Measurements from ENCODE around the gene MCC. TPM values are rescaled to one million over a fixed set of nuclear protein-coding genes. Genes with fewer than 3 reads are reported as not detected.

The MCC gene
- total RNA-seq, 1 experiment from 2014 or later, result 7.1 TPM

DNA sequence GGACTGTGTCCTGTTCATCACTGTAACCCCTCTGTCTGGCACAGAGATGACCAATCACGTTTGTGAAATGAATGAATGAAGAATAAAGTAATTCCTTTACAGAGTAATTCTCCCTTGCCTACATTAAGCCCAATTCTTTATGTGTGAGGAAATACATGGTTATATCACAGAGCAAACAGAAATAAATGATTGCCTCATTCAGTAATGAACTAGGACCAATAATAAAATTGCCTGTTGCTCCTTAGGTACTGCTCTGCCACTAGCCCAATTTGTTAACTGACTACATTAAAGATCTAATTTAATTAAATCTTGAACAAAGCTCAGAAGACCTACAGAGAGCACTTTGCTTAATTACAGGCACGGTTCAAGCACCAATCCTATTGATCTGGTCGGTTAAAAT is 389.9 kb downstream of the MCC start:
- TF ChIP-seq EZH2phosphoT487 (IDR thresholded peaks at IDR 0.05; ENCODE audit: borderline replicate concordance, low read length), result no peak
- TF ChIP-seq EZH2 (IDR thresholded peaks at IDR 0.05; ENCODE audit: low read length, unreplicated experiment), result no peak
- no peak for TF ChIP-seq CTCF (conservative IDR thresholded peaks at IDR 0.05; ENCODE audit: low read depth, low read length)
- ATAC-seq (no peak), DNase-seq (no peak)
- Histone ChIP-seq H3K36me3 (ENCODE audit: low read depth, low read length) (no peaks in the 10 kb centered on the region), H4K20me1 (ENCODE audit: low read length) (no peaks in the 10 kb centered on the region), H3F3A (ENCODE audit: low read length, unreplicated experiment) (no peaks in the 10 kb centered on the region), H3K27me3 (ENCODE audit: low read length) (no peaks in the 10 kb centered on the region), H3K4me2 (ENCODE audit: low read length) (no peak overlapping the region), H2AFZ (ENCODE audit: low read length) (no peak overlapping the region), H3K9me2 (replicated peaks; ENCODE audit: low read length) (no peaks in the 10 kb centered on the region), H3K9me3 (ENCODE audit: low read length) (no peaks in the 10 kb centered on the region), H3K4me3 (ENCODE audit: low read length) (no peak overlapping the region), H3K79me2 (ENCODE audit: low read length) (no peaks in the 10 kb centered on the region), H3K27ac (ENCODE audit: low read length) (no peak overlapping the region), H3K9ac (ENCODE audit: low read length) (no peak overlapping the region), H3K4me1 (ENCODE audit: insufficient read depth, low read length) (peaks cover 6% of the 10 kb centered on the region; the same call in 1 of the 2 replicates)
- ChIA-PET CTCF (no interaction called here), POLR2A (ENCODE audit: unreplicated experiment) (no interaction called here)
- BruUV-seq (replicated peaks), result no TSS peak
- intact Hi-C loops (cut with micrococcal nuclease), result no loop called here

- Histone ChIP-seq H3K36me3 (ENCODE audit: low read depth, low read length) (no peaks in the 10 kb centered on the region), H3K4me1 (ENCODE audit: insufficient read depth, low read length) (peaks cover 18% of the 10 kb centered on the region; the same call in 1 of the 2 replicates), H3K4me3 (ENCODE audit: low read length) (no peak overlapping the region), H2AFZ (ENCODE audit: low read length) (no peak overlapping the region), H3K9me2 (replicated peaks; ENCODE audit: low read length) (no peaks in the 10 kb centered on the region), H3K27me3 (ENCODE audit: low read length) (no peaks in the 10 kb centered on the region), H3K79me2 (ENCODE audit: low read length) (no peaks in the 10 kb centered on the region), H3K9ac (ENCODE audit: low read length) (no peak overlapping the region), H3K9me3 (ENCODE audit: low read length) (no peaks in the 10 kb centered on the region), H3K27ac (ENCODE audit: low read length) (no peak overlapping the region), H4K20me1 (ENCODE audit: low read length) (no peaks in the 10 kb centered on the region), H3F3A (ENCODE audit: low read length, unreplicated experiment) (no peaks in the 10 kb centered on the region), H3K4me2 (ENCODE audit: low read length) (no peak overlapping the region)
- no TSS peak for BruUV-seq (replicated peaks)
- TF ChIP-seq EZH2 (IDR thresholded peaks at IDR 0.05; ENCODE audit: low read length, unreplicated experiment) (no peak), CTCF (conservative IDR thresholded peaks at IDR 0.05; ENCODE audit: low read depth, low read length) (no peak), EZH2phosphoT487 (IDR thresholded peaks at IDR 0.05; ENCODE audit: borderline replicate concordance, low read length) (no peak)
- DNase-seq (no peak), ATAC-seq (no peak)
- CTCF ChIA-PET, result no interaction called here
- POLR2A ChIA-PET (ENCODE audit: unreplicated experiment), result no interaction called here
- intact Hi-C loops (cut with micrococcal nuclease), result no loop called here
Measured at GRCh38 chr5:113095831-113096230, 392.4 kb downstream of the MCC start.

DNA sequence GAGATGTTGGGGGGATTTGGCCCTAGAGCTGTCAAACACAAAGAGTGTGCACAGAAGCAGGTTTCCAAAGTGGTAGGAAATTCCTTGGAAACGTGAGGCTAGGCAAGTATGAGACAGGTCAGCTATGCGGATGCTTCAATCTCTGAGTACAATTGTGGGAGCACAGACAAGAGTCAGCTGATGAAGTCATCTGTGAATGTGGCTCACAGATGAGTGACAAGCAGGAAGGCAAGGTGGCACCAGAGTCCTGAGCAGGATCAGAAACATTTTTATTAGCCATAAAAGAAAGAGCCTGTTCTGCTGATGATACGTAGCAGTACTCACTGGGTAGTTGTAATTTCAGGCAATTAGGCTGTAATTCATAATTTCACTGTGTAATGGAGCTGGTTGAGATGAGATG is 394.7 kb downstream of the MCC start:
- Histone ChIP-seq H3K27me3 (ENCODE audit: low read length) (no peaks in the 10 kb centered on the region), H3K27ac (ENCODE audit: low read length) (no peak overlapping the region), H3K4me2 (ENCODE audit: low read length) (no peak overlapping the region), H3K9me2 (replicated peaks; ENCODE audit: low read length) (no peaks in the 10 kb centered on the region), H3K79me2 (ENCODE audit: low read length) (no peaks in the 10 kb centered on the region), H3K4me1 (ENCODE audit: insufficient read depth, low read length) (peaks cover 22% of the 10 kb centered on the region), H3F3A (ENCODE audit: low read length, unreplicated experiment) (no peaks in the 10 kb centered on the region), H3K9ac (ENCODE audit: low read length) (no peak overlapping the region), H3K36me3 (ENCODE audit: low read depth, low read length) (no peaks in the 10 kb centered on the region), H4K20me1 (ENCODE audit: low read length) (no peaks in the 10 kb centered on the region), H2AFZ (ENCODE audit: low read length) (no peak overlapping the region), H3K4me3 (ENCODE audit: low read length) (no peak overlapping the region), H3K9me3 (ENCODE audit: low read length) (no peaks in the 10 kb centered on the region)
- intact Hi-C loops (cut with micrococcal nuclease), result no loop called here
- ChIA-PET POLR2A (ENCODE audit: unreplicated experiment) (no interaction called here), CTCF (no interaction called here)
- TF ChIP-seq CTCF (conservative IDR thresholded peaks at IDR 0.05; ENCODE audit: low read depth, low read length) (no peak), EZH2phosphoT487 (IDR thresholded peaks at IDR 0.05; ENCODE audit: borderline replicate concordance, low read length) (no peak), EZH2 (IDR thresholded peaks at IDR 0.05; ENCODE audit: low read length, unreplicated experiment) (no peak)
- peak; percentile 73 for ATAC-seq
- BruUV-seq (replicated peaks), result no TSS peak
- peak; percentile 43 for DNase-seq

All from PC-3 (cell line).